PFSK-1 (cell line): ENCODE data around the gene CHERP.

ENCODE experiments used
- POLR2AphosphoS5 ChIP-seq: IDR thresholded peaks from 2 replicates; pipeline ENCODE4 v1.6.1; 2012; ENCODE audit warnings: low read depth, mild to moderate bottlenecking, control low read depth, low read length, moderate library complexity
- REST ChIP-seq, 2 experiments: IDR thresholded peaks; 2 replicates each; pipeline versions ENCODE4 v1.6.1 to v1.8.0; 2011 to 2012; ENCODE audit warnings: low read depth in 2 of 2, low read length in 2 of 2, control low read depth in 1 of 2, inconsistent platforms in 1 of 2, mild to moderate bottlenecking in 1 of 2, moderate library complexity in 1 of 2; ENCODE audit not compliant: insufficient read depth in 1 of 2

- no peak for TF ChIP-seq REST (IDR thresholded peaks at IDR 0.05; ENCODE audit: insufficient read depth in 1 of 2, low read depth in 2 of 2, low read length in 2 of 2)
- TF ChIP-seq POLR2AphosphoS5, result no peak
Observed at GRCh38 chr19:16529466-16530144, 12.6 kb downstream of the CHERP start.
